HG03196 (cell line): ENCODE data around the gene COL6A1.

Experiments
- ATAC-seq: cut with Tn5 transposase; IDR thresholded peaks from one replicate; pipeline ENCODE4 v1.9.1; 2021; ENCODE audit not compliant: unreplicated experiment

Gene COL6A1

GRCh38 chr21:45994086-45994661 is 12.6 kb downstream of the COL6A1 start:
- ATAC-seq: no peak

GRCh38 chr21:45994759-45995685 is 13.5 kb downstream of the COL6A1 start:
- ATAC-seq: no peak

DNA sequence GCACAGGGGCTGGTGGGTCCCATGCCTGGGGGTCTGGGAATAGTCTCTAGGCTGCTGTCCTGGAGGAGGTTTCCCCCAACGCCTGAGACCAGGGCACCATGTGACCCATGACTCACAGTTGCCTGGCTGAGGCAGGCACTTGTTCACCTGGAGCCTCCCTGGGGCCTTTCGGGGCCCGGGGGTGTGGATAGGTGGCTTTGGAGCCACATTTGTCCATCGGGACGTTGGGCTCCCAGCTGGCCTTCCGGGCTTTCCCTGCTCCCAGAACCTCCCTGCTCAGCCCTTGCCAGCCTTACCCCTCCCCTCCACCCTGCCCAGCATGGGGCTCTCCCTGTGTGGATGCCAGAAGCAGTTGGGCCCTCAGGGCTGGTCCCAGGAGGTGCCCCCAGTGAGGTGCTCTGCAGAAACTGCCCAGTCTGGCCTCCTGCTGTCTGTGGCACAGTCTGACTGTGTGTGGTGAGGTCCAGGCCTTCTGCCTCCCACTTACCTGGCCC is 14.2 kb downstream of the COL6A1 start:
- ATAC-seq: no peak

- ATAC-seq: no peak
Measured at GRCh38 chr21:45996311-45997204, 15.0 kb downstream of the COL6A1 start.

- ATAC-seq: no peak
Measured at GRCh38 chr21:45997205-45997494, 15.6 kb downstream of the COL6A1 start.

DNA sequence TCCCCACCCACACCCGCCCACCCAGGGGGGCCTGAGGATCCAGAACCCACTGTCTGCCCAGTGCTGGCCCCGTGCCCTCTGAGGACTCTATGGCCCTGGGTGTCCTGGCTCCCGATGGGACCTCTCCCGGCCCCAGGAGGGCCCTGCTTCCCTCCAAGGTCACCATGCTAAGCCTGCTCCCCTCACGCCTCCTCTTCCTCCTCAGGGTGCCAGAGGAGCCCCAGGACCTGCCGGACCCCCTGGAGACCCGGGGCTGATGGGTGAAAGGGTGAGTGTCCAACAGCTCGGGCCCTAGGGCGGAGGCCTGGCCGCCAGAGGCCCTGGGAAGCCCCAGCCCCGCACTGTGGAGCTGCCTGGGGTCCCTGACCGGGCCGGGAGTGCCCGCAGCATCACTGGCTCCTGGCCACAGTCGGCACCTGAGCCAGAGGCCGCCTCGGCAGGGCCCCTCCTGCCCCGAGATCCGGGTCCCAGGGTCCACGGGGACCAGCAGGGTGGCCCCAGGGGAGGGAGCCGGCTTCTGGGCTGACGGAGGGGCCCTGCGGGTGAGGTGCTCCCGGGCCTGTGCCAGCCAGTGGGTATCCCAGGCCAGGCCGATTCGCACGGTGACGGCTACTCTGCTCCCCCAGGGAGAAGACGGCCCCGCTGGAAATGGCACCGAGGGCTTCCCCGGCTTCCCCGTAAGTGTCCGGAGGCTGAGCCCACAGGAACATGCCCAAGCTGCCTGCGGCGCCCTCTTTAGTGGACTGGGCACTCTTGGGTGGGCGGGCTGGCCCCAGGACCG is 16.1 kb downstream of the COL6A1 start:
- ATAC-seq: no peak

GRCh38 chr21:45998276-45998701 is 16.7 kb downstream of the COL6A1 start:
- ATAC-seq: no peak

DNA sequence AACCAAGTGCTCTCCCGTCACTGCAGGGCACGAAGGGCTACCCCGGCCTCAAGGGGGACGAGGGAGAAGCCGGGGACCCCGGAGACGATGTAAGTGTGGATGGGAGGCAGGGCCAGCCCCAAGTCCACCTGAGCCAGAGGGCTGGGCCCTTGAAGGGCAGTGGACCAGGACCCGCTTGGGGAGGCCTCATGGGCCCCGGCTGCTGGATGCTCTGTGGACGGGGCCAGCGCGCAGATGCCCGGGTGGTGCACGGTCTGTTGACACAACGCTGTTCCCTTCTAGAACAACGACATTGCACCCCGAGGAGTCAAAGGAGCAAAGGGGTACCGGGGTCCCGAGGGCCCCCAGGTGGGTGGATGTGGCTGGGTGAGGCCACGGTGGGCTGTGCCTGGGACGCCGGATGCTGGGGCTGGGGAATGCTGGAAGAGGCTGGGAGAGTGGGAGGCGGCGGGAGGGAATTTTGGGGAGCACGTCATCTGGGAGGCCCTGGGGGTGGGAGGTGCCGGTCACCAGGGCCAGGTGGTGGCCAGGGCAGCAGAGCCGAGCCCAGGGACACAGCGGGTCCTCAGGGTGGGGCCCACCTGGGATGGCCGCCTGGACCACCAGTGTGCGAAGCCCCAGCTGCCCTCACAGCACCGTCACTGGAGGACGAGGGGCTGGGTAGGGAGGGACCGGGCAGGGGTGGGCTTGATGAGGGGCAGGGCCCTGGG is 17.5 kb downstream of the COL6A1 start:
- ATAC-seq: no peak

- ATAC-seq: no peak
Measured at GRCh38 chr21:45999581-46000181, 18.1 kb downstream of the COL6A1 start.

DNA sequence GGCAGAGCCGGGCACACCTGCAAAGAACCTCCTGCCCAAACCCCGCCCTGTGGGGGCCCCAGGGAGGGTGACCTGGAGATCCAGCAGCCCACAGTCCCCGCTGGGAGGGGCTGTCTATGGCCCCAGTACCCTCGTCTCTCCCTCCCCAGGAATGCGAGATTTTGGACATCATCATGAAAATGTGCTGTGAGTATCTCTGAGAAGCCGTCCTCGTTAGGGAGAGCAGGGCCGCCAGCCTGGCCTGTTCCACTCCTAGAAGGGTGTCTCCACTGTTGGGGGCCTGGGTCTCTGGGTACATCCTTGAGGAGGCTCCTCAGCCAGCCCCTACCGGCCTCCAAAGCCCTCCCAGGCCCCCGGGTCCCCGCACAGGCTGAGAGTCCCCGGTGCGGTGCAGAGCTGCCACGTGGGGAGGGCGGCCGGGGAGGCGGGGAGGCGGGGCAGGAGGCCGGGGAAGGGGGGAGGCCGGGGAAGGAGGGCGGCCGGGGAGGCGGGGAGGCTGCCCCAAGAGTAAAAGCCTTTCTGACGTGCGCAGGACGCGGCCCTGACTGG is 18.7 kb downstream of the COL6A1 start:
- no peak for ATAC-seq

GRCh38 chr21:46000731-46001641 is 19.4 kb downstream of the COL6A1 start:
- no peak for ATAC-seq

DNA sequence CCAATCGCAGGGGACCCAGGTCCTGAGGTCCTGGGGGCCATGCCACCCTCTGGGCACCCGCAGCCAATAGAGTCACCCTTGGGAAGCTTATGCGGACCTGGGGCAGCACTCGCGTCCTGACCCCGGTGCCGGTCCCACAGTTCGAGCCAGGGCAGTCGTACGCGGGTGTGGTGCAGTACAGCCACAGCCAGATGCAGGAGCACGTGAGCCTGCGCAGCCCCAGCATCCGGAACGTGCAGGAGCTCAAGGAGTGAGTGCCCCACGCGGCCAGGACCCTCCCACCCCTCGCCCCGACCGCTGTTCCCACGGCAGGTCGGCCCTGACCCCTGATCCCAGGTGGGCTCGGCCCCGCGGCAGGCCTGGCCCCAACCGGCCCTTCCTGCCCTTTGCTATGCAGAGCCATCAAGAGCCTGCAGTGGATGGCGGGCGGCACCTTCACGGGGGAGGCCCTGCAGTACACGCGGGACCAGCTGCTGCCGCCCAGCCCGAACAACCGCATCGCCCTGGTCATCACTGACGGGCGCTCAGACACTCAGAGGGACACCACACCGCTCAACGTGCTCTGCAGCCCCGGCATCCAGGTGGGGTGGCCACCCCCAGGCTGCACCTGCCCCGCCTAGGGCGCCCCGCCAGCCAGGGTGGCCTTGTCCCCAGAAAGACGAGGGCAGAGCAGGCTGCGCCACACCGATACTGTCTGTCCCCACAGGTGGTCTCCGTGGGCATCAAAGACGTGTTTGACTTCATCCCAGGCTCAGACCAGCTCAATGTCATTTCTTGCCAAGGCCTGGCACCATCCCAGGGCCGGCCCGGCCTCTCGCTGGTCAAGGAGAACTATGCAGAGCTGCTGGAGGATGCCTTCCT is 20.5 kb downstream of the COL6A1 start:
- ATAC-seq: no peak

GRCh38 chr21:46002841-46003574 is 21.4 kb downstream of the COL6A1 start:
- ATAC-seq: no peak

GRCh38 chr21:46003575-46004007 is 22.0 kb downstream of the COL6A1 start:
- ATAC-seq: no peak

DNA sequence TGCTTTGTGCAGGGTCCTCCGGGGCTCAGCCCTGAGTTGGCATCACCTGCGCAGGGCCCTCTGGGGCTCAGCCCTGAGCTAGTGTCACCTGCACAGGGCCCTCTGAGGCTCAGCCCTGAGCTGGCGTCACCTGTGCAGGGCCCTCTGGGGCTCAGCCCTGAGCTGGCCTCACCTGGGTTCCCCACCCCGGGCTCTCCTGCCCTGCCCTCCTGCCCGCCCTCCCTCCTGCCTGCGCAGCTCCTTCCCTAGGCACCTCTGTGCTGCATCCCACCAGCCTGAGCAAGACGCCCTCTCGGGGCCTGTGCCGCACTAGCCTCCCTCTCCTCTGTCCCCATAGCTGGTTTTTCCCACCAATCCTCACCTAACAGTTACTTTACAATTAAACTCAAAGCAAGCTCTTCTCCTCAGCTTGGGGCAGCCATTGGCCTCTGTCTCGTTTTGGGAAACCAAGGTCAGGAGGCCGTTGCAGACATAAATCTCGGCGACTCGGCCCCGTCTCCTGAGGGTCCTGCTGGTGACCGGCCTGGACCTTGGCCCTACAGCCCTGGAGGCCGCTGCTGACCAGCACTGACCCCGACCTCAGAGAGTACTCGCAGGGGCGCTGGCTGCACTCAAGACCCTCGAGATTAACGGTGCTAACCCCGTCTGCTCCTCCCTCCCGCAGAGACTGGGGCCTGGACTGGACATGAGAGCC is 22.7 kb downstream of the COL6A1 start:
- no peak for ATAC-seq

DNA sequence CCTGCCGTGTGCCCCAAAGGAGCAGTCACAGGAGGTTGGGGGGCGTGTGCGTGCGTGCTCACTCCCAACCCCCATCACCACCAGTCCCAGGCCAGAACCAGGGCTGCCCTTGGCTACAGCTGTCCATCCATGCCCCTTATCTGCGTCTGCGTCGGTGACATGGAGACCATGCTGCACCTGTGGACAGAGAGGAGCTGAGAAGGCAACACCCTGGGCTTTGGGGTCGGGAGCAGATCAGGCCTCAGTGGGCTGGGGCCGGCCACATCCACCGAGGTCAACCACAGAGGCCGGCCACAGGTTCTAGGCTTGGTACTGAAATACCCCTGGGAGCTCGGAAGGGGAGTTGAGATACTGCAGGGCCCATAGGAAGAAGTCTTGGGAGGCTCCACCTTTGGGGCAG is 23.5 kb downstream of the COL6A1 start:
- ATAC-seq: no peak
